ENCODE measurements around the gene NXPH2.

GRCh38 chr2:138637686-138638085 is 142.5 kb downstream of the NXPH2 start:
- TF ChIP-seq ZNF274 (IDR thresholded peaks at IDR 0.05; ENCODE audit: low read depth, low read length) = no peak
- TF ChIP-seq YY1 (IDR thresholded peaks at IDR 0.05; ENCODE audit: insufficient read depth, insufficient read length) = no peak
- no peak for TF ChIP-seq SUZ12 (IDR thresholded peaks at IDR 0.05; ENCODE audit: extremely low read depth, insufficient read depth, insufficient read length)

Measured in NT2/D1 (cell line).